ENCODE measurements around the gene EYA2.

DNA sequence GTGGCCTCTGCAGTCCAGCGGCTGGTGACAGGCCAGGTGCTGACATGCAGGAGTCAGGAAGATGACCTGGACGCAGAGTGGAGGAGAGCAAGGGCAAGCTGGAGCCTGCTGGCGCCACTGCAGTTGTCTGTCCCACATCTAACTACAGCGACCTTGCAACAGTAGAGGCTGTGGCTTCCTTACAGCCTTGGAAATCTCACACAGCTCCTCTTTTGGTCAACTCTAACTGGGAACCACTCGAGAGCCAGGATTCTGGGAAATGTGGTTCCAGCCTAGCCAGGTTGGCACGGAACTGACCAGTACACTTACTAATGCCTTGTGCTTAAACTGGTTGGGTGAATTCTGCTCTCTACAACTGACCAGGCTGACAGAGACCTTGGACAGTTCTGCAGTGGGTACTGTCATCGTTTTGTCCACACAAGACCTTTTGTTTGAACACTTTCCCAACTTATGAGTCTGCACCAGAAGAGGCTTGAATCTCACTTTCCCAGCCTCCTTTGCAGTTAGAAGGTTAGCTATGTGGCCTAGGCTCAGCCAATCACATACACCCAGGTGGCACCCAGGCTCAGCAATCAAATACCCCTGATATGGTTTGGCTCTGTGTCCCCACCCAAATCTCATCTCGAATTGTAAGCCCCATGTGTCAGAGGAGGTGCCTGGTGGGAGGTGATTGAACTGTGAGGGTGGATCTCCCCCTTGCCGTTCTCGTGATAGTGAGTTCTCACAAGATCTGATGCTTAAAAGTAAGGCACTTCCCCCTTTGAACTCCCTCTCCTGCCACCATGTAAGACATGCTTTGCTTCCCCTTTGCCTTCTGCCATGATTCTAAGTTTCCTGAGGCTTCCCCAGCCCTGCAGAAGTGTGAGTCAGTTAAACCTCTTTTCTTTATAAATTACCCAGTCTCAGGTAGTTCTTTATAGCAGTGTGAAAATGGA is 308.4 kb downstream of the EYA2 start:
- TF ChIP-seq POLR2AphosphoS5 (IDR thresholded peaks at IDR 0.05; ENCODE audit: insufficient read depth in 1 of 2, low read depth in 1 of 2) (no peak), CTCF (IDR thresholded peaks at IDR 0.05) (no peak)
